SIG-M5 (cell line): ENCODE measurements around the gene TOGARAM2.
"Not testable (repeated sequence)": the region's sequence is repeated elsewhere in the genome, so short reads cannot be mapped to it uniquely, and the experiment has no call there.

Source experiments
- DNase-seq: peaks from one replicate; lab custom pipeline; 2025; lab: John Stamatoyannopoulos, UW

The TOGARAM2 gene

GRCh38 chr2:28977176-28977875 lies 3.8 kb upstream of the TOGARAM2 start:
- DNase-seq: no peak

DNA sequence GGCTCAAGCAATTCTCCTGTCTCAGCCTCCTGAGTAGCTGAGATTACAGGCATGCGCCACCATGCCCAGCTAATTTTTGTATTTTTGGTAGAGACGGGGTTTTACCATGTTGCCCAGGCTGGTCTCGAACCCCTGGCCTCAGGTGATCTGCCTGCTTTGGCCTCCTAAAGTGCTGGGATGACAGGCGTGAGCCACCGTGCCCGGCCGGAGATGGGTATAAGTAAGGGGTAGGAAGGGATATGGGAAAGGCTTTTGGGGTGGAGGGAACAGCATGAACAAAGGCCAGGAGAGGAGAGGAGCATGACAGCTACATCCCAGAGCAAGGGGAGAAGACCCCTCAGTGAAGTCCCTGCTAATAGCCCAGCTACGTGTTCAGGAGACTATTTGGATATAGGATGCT lies 3.1 kb upstream of the TOGARAM2 start:
- not testable (repeated sequence) for DNase-seq

- DNase-seq: no peak
Observed at GRCh38 chr2:28978606-28979005, 2.5 kb upstream of the TOGARAM2 start.

DNA sequence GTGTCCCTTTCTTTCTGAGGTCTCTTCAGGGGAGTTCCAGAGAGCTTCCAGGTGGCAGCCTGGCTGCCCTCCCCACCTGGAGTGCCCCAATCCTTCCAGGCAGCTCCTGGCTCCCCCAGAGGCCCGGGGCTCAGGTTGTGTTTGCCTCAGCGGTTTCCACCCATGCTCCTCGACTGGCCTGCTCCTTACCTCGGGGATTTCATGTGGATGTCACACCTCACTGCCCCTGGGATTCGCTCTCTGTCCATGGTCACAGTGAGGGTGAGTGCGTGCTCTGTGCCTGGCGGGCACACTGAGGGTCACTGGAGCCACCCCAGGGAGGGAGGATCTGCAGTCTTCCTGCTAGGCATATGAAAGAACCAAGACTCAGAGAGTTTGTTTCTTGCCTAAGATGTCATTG lies 2.1 kb upstream of the TOGARAM2 start:
- no peak for DNase-seq

GRCh38 chr2:28979576-28980366 lies 1.3 kb upstream of the TOGARAM2 start:
- DNase-seq: no peak

- DNase-seq: no peak
Observed at GRCh38 chr2:28980368-28981015, 606 bp upstream of the TOGARAM2 start.

GRCh38 chr2:28981620-28982376 lies 700 bp downstream of the TOGARAM2 start:
- no peak for DNase-seq

DNA sequence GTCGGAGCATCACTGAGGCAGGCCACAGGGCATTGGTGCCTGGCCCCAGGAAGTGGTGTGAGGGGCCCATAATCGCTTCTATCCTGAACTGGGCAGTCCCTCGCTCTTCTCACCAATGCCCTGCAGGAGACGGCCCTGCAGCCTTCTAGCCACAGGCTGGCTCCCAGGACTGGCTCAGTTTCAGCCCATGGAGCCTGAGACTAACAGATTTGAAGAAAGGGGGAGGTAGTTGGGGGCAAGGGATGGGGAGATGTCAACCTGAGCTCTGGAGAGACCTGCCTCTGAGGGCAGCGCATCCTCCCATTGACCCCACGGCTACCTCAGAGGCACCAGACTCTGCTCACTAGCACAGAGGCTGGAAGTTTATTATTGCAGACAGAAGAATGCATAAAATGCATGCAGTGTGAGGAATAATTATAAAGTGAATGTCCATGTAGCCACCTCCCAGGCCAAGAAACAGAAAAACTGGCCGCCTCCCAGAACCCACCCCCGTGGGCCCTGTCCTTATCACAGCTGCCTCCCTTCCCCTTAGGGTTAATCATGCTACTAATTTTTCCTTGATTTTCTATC lies 1.4 kb downstream of the TOGARAM2 start:
- no peak for DNase-seq

- DNase-seq: no peak
Observed at GRCh38 chr2:28986429-28986828, 5.3 kb downstream of the TOGARAM2 start.

DNA sequence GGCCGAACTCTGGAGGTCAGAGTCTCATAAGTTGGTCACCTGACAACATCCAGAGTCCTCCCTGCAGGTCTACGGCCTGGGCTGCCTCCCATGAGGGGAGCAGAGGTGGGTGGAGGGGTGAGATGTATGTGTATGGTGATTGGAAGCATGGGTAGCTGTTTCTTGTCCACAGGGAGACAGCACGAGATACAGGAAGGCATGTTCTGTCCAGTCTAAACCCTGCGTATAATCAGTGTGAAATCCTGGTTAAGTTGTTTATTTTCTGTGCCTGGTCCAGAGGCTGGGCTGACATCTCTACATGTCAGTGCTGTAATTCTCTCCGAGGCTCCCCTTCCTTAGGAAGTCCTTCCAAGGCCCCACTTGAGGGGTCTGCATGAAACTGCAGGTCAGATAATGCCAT lies 8.9 kb downstream of the TOGARAM2 start:
- no peak for DNase-seq

GRCh38 chr2:28990445-28990844 lies 9.3 kb downstream of the TOGARAM2 start:
- no peak for DNase-seq

DNA sequence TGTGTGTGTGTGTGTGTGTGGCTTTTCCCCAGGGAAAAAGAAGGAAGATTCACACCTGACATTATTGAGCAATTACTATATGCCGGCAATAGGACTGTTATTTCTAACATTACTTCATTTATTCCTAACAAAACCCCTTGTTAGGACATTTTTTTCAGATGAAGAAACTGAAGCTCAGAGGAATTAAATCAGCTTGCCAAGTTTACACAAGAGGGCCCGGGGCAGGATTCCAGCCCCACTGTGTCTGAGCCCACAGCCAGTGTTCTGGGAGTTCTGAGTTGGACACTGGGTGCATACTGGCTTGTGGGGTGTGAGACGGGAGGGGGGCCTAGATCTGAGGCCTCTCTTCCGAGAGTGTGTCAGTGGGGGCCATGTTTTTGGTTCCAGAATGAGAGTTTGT lies 9.9 kb downstream of the TOGARAM2 start:
- no peak for DNase-seq

DNA sequence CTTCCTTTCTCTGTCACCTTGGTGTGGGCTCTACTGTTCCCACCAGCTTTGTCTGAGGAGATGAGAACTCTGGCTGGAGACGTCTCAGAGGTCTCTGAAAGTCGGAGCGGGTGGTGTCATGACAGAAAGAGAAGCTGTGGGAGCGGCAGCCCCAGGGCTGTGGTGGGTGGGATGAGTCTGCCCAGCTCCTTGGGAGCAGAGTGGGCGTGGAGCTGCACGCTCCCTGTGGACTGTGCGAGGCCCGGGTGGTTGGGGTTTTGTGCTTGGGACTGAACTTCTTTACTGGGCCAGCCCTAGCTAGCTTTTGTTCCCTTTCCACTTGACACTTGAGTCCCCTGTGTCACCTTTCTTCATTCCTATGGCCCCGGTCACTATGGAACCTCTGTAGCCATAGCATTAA lies 10.4 kb downstream of the TOGARAM2 start:
- DNase-seq: no peak

- no peak for DNase-seq
Observed at GRCh38 chr2:28993206-28993960, 12.3 kb downstream of the TOGARAM2 start.

GRCh38 chr2:28994074-28994473 lies 13.0 kb downstream of the TOGARAM2 start:
- DNase-seq: no peak

DNA sequence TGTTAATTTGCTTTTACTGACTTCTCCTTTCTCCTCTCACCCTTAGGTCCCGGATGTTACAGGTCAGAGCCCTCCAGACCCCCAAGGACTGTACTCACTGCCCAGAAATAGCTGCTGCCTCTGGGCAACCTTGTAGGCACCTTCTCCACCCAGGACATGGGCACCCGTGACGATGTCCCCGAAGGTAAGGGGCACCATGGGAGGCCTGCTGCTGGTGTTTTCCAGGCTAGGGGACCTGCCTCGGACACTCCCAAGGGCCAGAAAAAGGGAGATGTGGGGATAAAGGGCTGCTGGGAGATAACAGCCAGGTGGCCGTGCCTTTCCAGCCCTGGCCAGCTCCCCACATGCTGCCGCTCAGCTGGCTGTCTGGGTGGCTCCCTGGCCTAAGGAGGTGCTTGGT lies 13.6 kb downstream of the TOGARAM2 start:
- no peak for DNase-seq

- no peak for DNase-seq
Observed at GRCh38 chr2:28995765-28996750, 15.0 kb downstream of the TOGARAM2 start.

DNA sequence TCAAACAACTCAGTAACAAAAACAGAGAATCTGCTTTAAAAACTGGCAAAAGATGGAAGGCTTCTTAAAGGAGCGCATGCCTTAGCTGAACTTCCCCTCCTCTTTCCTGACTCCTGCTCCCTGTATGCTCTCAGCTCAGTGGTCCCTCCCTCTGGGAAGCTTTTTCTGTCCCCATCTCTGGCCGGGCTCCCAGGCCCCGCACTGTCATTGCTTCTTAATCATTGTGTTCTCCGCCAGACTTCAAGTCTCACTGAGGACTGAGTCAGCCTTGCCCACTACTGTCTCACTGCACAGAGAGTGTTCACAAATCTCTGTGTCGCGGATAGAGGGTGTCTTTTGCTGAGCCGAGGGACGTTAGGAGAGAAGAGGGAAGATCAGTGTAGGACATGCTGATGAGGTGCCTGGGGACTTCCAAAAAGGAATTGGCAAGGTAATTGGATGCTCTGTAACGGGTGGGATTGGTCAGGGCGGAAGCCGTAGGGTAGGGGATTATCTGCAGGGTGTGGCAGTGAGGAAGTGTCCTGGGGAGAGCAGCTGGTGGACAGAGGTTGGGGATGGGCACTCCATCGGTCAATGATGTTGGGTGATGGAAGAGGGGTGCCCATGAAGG lies 16.2 kb downstream of the TOGARAM2 start:
- DNase-seq: no peak
